Lower lobe of right lung (tissue), 2 donors: ENCODE results near the gene GLB1L3. TPM values are rescaled to one million over a fixed set of nuclear protein-coding genes. Genes with fewer than 3 reads are reported as not detected.

Experiments
- ATAC-seq, 2 donors: fragments of 200-7000 bp; cut with Tn5 transposase; one replicate each; pipeline ENCODE4 v1.9.1; 2020 to 2022; ENCODE audit warnings: mild to moderate bottlenecking in 2 of 2, moderate library complexity in 2 of 2
- DNase-seq: peaks from one replicate; pipeline ENCODE4 v3.0.0-alpha.2; 2020
- H3K27ac ChIP-seq: fragments of 200-600 bp; one replicate; pipeline ENCODE4 v1.8.0; 2022
- H3K27me3 ChIP-seq: fragments of 200-600 bp; one replicate; pipeline ENCODE4 v1.8.0; 2022; ENCODE audit warnings: low read depth
- H3K36me3 ChIP-seq: fragments of 200-600 bp; one replicate; pipeline ENCODE4 v1.8.0; 2022; ENCODE audit warnings: mild to moderate bottlenecking
- H3K4me1 ChIP-seq: fragments of 200-600 bp; one replicate; pipeline ENCODE4 v1.8.0; 2022
- H3K4me3 ChIP-seq: fragments of 200-600 bp; one replicate; pipeline ENCODE4 v1.8.0; 2022; ENCODE audit warnings: mild to moderate bottlenecking
- H3K9me3 ChIP-seq: fragments of 200-600 bp; one replicate; pipeline ENCODE4 v1.8.0; 2022
- CTCF ChIP-seq: fragments of 200-600 bp; IDR thresholded peaks from one replicate; pipeline ENCODE4 v1.8.0; 2022; ENCODE audit warnings: antibody characterized with exemption, mild to moderate bottlenecking
- intact Hi-C: fragments of 100-400 bp; cut with DNase I; formaldehyde crosslinking; loops from one replicate; pipeline ENCODE4 v1.11.0; 2022
- total RNA-seq: library from RNA; stranded (reverse); fragmentation: NEBNext Ultra II Directional; extraction: Animal tissue kit (Norgen Biotek cat#: 25700); gene quantifications from one replicate; pipeline ENCODE4 v1.2.1, GENCODE V29; 2021
- donor health status: DM: no; HTN: yes; CAD: no; lungs with severe emphysema.

Gene GLB1L3
- total RNA-seq, 1 donor from 2014 or later = 0.27 TPM

GRCh38 chr11:134288486-134288885 is 12.3 kb downstream of the GLB1L3 start:
- DNase-seq (no peak), ATAC-seq (no peak)
- H3K27me3 ChIP-seq = no peaks in the 10 kb centered on the region
- H3K4me1 ChIP-seq = no peaks in the 10 kb centered on the region
- no peaks in the 10 kb centered on the region for H3K9me3 ChIP-seq
- no peak overlapping the region for H3K27ac ChIP-seq
- no peak for TF ChIP-seq CTCF
- no peaks in the 10 kb centered on the region for H3K36me3 ChIP-seq
- H3K4me3 ChIP-seq = no peak overlapping the region
- intact Hi-C loops = no loop called here

GRCh38 chr11:134289167-134289566 is 13.0 kb downstream of the GLB1L3 start:
- no peak overlapping the region for H3K27ac ChIP-seq
- H3K9me3 ChIP-seq = no peaks in the 10 kb centered on the region
- no peak for TF ChIP-seq CTCF
- H3K4me3 ChIP-seq = no peak overlapping the region
- H3K36me3 ChIP-seq = no peaks in the 10 kb centered on the region
- no peak for DNase-seq
- H3K27me3 ChIP-seq = no peaks in the 10 kb centered on the region
- intact Hi-C loops = no loop called here
- H3K4me1 ChIP-seq = no peaks in the 10 kb centered on the region
- ATAC-seq = no peak

- Histone ChIP-seq H3K27me3 (no peaks in the 10 kb centered on the region), H3K36me3 (no peaks in the 10 kb centered on the region), H3K9me3 (no peaks in the 10 kb centered on the region), H3K27ac (no peak overlapping the region), H3K4me1 (no peaks in the 10 kb centered on the region), H3K4me3 (no peak overlapping the region)
- no peak for TF ChIP-seq CTCF
- no peak for DNase-seq
- intact Hi-C loops = no loop called here
- ATAC-seq = peak in 1 of 2 donors; percentile 47
These were observed 13.6 kb downstream of the GLB1L3 start for GRCh38 chr11:134289789-134290188.

- TF ChIP-seq CTCF = no peak
- Histone ChIP-seq H3K36me3 (no peaks in the 10 kb centered on the region), H3K27ac (no peak overlapping the region), H3K27me3 (no peaks in the 10 kb centered on the region), H3K4me3 (no peak overlapping the region), H3K9me3 (no peaks in the 10 kb centered on the region), H3K4me1 (no peaks in the 10 kb centered on the region)
- ATAC-seq (no peak), DNase-seq (no peak)
- intact Hi-C loops = no loop called here
These were observed 14.5 kb downstream of the GLB1L3 start for GRCh38 chr11:134290646-134291045.

- TF ChIP-seq CTCF = no peak
- Histone ChIP-seq H3K4me1 (no peaks in the 10 kb centered on the region), H3K9me3 (no peaks in the 10 kb centered on the region), H3K27me3 (no peaks in the 10 kb centered on the region), H3K27ac (no peak overlapping the region), H3K36me3 (no peaks in the 10 kb centered on the region), H3K4me3 (no peak overlapping the region)
- intact Hi-C loops = no loop called here
- no peak for ATAC-seq
- DNase-seq = no peak
These were observed 15.0 kb downstream of the GLB1L3 start for GRCh38 chr11:134291196-134291595.

GRCh38 chr11:134292661-134293060 is 16.5 kb downstream of the GLB1L3 start:
- no peak for TF ChIP-seq CTCF
- H3K9me3 ChIP-seq = no peaks in the 10 kb centered on the region
- intact Hi-C loops = no loop called here
- no peaks in the 10 kb centered on the region for H3K36me3 ChIP-seq
- ATAC-seq (peak in 1 of 2 donors; percentile 15), DNase-seq (no peak)
- H3K4me1 ChIP-seq = no peaks in the 10 kb centered on the region
- H3K27ac ChIP-seq = no peak overlapping the region
- no peaks in the 10 kb centered on the region for H3K27me3 ChIP-seq
- H3K4me3 ChIP-seq = no peak overlapping the region
